Stimulated activated CD4-positive, alpha-beta T cell treated with anti-CD3 and anti-CD28 coated beads, Interleukin-15, amount 100 ng/mL, for 1 hour (primary cell): ENCODE results near the gene THSD4.

Experiments used
- DNase-seq, 2 donors: peaks; one replicate each; pipeline ENCODE4 v3.0.0-alpha.2; 2020; ENCODE audit warnings: low read depth in 1 of 2, low spot score in 1 of 2

The THSD4 gene

DNA sequence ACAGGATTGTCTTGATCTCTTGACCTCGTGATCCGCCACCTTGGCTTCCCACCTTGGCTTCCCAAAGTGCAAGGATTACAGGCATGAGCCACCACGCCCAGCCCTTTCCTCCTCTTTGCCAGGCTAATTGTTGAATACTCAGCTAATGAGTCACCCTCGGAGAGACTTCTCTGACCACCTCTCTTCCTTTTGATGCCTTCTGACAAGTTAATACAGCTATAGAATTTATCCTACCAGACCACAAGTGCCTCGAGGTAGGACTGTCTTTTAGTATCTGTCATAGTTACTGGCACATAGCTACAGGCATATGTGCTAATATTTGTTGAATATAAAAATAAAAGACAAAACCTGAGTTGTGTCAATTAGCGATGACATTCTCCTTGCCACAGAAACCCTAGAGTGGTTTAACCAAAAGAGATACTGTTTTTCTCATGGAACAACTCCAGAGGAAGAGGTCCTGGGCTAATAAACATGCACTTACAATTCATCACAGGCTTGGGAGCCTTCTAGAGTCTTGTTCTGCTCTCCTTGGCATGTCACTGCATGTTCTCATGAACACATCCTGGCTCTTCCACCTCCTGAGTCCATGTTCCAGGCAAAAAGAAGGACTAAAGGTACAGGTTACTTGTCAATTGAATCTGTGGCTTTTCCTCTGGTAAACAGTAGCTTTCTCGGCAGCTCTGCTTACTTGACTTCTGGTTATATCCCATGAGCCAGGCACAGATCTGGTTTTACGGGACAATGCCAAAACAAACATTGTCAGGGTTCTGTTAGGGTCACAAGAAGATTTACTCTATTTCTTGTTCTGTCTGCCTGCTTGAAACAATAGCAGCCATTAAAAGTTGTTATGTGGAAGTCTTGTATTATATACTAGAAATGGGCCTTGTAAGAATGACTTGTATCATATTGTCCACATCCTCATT is 332.3 kb downstream of the THSD4 start:
- DNase-seq = no peak

DNA sequence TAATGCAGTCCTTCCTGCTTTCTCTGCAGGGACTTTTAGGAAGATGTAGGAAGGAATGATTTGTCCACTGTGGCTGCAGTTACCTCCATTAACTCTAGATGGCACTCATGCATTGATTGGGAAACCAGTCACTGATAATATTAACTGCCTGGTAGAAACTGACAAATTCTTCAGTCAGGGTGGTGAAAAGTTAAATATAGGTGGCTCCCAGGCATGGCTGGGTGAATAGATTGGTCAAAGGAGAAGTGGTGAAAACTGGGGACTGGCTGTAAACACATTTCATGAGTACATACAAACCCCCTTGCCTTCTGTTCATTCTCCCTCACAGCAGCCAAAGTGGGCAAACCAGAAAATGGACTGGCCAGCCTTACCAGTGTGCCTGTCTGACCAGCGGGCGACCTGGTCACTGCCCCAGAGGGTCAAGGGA is 333.4 kb downstream of the THSD4 start:
- DNase-seq = no peak

DNA sequence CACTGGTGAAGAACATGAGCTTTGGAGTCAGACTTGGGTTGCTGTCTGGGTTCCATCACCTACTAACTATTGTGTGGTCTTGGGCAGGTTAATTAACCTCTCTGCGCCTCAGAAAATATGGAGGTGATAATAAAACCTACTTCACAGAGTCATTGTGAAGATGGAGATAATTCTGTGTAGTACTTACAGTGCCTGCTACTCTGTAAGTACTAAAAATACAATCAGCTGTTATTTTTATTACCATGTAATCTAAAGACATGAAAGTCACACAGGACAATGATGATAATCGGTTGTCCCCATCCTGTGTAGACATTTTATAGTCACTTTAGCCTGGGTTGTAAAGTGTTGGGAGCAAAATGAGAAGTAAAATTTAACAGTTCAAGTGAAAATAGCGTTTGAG is 334.1 kb downstream of the THSD4 start:
- DNase-seq = no peak

DNA sequence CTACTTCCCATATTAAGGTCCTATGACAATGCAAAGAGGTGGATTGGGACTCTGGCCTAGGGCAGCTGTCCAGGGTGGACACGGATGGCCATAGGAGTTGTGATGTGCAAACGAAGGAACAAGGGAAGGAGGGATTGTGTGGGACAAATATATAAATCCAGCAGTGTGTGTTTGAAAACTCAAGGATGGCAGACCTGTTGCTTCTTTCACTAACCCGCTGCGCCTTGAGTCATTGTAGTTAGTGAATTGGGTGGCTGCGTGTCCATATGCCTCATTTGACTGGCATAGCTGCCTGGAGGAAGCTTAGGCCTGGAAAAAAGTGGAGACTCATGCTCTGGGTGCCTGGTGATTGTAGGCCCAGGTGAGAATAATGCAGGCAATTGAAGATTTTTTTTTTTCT is 334.7 kb downstream of the THSD4 start:
- no peak for DNase-seq

DNA sequence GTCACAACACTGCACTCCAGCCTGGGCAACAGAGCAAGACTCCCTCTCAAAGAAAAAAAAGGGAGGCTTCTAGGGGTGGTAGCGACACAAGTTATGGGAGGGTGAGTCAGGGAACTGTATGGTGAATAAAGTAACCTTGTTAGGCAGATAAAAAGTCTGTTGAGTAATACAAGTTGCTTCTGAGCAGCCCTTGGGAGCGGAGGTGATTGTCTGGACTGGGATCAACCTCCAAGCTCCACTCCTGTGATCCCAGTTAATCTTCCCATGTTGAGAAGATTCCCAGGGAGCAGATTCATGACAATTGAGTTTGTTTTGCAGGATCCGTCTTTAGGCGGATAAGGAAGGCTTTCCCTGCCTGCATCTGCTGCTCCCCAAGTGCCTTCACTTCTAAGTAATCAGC is 335.9 kb downstream of the THSD4 start:
- no peak for DNase-seq

DNA sequence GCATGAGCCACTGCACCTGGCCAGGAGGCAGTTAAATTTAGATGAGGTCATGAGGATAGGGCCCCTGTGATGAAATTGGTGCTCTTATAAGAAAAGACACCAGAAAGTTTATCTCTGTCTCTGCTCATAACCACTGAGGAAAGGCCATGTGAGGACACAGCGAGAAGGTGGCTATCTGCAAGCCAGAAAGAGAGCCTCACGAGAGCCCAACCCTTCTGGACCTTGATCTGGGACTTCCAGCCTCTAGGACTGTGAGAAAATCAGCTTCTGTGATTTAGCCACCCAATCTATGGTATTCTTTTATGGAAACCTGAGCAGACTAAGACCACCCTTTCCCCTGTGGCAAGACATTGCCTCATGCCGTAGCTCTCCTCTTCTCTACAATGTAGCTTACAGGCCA is 337.6 kb downstream of the THSD4 start:
- DNase-seq = no peak

DNA sequence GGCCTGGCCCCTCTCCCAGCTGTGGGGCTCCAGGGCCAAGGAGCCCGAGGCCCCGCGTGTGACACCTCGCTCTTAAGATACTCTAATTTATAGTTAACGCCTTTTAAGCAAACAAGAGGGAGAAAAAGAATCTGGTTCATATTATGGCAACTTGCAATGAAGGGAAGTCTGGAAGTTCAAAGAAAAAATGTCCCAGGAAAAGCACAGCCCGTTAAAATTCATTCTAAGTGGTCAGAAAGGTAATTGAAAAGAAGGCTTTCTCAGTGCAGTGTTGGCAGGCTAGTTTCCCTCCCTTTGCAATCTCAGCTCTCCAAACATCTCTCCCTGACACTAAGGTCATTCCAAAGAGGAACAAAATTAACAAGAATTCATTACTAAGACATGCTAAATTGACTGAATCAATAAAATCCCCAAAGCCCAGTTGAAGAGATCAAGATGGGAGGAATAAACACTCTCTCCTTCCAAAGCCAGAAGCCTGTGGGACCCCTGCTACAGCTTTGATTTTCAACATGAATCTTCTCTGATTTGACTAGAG is 339.3 kb downstream of the THSD4 start:
- DNase-seq = no peak

DNA sequence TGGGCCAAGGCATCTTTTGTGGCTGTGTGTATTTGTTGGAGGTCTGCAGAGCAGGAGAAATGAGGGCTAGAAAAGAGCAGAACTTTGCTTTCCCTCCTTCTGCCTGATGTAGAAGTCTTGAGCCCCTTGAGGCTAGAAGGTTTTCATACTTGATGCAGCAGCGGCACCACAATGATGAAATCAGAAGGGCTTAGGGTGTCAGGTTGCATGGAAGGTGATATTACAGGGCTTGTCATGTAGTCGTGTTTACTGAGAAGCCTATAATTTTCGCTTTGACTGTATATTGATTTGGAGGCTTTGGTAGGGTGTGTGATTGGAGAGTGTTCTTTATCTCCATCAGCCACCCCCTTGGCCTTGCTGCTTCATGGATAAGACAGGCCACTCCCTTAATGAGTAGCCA is 339.8 kb downstream of the THSD4 start:
- no peak for DNase-seq

DNA sequence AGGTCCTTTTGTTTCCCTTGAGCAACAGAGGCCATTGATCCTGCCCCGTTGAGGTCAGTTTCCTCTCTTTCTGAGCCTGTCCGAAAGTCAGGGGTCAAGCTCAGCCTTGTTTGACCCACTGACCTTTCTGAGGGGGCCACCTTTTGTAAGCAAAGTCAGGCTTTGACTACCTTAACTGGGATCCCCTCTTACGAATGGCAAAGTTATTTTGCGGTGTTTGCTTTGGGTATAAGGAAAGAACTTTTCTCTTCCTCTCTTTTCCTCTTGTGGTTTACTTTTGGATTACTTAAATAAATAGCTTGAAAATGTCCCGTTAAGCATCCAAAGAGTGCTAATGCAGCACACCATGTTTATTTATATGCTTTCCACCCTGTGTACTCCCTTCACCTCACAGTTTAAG is 340.6 kb downstream of the THSD4 start:
- no peak for DNase-seq

DNA sequence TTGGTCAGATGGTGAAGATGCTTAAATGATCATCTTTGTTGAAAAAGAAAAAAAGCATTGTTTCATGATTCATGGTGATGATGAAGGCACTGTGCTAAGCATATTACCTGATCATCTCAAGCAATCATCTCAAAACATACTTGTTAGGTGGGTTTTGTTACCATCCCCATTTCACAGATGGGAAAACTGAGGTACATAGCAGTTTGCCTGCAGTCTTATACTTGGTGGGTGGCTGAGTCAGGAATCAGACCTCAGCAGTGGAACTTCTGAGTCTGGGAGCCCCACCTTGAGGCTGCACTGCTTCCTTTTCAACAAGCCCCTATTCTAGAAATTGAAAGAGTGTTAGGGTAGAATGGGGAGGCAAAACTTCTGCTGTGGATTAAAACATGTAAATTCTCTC is 341.1 kb downstream of the THSD4 start:
- no peak for DNase-seq

DNA sequence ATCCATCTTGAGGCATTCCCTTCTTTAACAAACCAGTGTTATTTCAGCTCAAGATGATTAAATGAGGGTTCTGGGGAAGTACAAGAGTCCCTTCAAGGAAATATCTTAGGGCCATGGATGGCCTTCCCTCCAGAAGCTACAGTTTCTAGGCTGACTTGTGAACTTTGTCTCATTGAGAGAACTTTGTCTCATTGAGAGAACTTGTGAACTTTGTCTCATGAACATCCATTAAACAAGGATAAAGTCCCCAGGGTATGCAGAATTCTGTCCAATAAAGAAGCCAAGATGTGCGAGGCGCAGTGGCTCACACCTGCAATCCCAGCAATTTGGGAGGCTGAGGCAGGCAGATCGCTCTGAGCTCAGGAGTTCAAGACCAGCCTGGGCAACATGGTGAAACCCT is 341.5 kb downstream of the THSD4 start:
- DNase-seq = no peak

DNA sequence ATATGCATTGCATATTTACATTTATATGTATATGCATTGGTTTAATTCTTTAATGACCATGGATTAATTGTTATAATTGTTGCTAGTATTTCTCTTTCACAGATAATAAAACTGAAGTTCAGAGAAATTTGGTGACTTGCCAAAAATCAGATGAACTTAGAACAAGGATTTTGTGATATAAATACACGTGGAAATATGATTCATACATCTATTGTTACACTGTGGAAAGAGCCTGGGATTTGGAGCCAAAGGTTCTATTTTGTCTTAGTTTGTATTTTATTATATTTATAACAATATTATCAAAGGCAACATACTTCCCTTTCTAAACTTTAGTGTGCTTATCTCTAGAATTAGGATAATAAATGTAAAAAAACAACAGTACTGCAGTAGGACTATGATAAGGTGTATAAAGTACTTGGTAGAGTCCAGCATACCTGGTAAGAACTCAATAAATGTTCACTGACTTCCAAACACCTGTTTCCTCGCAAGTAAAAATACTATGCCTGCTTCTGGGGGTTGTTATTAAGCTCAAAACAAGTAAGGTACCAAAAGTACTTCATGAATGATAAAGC is 342.9 kb downstream of the THSD4 start:
- DNase-seq = no peak

DNA sequence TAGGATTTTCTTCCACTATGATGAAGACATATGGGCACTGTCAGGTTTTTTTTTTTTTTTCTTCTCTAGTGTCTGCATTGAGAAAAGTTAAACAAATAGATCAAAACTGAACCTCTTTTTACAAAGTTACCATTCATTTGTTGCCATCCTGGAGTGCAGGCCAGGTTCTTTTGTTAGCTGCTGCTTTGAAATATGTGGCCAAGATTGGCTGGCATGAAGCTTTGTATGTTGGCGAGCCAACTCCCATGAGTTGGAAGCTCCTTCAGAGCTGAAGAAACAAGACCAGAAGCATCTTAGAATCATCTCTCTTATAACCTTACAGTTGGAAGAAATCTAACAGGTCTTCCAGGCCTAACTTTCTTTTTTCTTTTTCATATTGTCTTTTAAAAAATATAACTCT is 346.5 kb downstream of the THSD4 start:
- no peak for DNase-seq

DNA sequence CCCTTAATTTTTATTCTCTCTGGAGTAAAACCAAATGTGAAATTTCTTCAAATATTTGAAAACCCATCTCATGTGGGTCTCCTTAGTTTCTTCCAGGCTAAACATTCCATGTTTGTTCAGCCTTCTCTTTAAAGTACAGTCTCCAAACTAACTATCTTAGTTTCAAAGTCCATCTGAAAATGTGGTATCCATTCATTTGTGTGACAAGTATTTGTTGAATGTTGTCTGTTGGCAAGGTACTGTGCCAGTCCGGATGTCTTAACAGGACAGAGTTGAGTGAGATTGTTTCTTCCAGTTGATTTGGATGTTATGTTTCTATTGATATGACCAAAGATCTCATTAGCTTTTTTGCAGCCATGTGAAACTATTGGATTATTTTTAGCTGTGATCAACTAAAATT is 347.4 kb downstream of the THSD4 start:
- DNase-seq = no peak

DNA sequence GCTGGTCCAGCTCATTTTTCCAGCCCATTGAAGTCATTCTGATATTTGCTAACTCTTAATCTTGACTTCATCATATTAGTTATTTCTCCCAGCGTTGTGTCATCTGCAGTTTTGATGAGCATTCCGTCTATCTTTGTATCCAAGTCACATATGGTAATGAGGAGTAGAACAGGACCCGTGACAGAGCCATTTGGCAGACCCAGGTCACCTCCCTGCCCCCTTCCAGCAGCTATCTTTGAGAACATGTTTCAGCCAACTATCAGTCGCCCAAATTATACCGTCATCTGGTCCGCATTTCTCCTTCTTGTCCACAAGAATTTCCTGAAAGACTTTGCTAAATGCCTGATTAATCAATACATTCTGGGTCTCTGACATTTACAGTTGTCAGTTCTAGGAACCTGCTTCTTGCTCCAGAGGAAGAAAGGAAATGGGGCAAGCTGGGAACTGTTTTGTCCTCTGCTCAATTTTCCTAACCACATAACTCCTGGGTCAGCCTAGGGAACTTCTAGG is 347.9 kb downstream of the THSD4 start:
- DNase-seq = no peak

DNA sequence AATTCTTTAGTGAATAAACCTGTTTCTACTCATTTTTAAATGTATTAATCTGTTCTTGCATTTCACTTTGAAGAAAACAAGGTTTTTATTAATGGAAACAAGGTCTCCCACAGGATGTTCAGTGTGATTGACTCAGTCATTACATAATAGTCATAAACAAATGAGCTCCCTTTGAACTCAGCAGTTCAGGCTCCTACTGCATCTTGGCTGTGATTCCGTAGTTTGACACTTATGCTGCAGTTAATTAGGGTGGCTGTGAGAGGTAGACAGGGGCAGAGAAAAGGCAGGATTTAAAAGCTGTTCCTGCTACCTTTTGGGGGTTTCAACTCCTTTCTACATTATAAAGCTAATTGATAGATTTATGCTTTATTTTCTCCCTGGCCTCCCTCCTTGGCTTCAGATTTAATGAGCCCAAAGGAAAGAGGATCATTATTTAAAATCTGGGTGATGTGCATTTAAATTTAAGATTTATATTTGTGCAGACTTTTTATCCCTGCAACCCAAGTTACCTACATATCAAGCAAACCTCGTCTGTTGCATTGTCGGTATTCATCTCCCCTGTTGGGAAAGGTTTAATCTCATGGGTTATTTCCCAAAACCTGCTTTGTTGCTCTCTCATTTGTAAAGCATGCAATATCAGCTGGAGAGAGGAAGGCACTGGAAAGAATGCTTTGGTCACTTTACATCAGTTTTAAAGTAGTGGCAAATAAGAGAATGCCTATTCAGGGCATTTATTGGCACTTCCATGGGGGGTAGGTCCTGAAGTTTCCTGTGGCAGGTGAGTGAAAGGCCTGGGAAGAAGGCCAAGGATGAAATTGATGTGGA is 350.1 kb downstream of the THSD4 start:
- no peak for DNase-seq

DNA sequence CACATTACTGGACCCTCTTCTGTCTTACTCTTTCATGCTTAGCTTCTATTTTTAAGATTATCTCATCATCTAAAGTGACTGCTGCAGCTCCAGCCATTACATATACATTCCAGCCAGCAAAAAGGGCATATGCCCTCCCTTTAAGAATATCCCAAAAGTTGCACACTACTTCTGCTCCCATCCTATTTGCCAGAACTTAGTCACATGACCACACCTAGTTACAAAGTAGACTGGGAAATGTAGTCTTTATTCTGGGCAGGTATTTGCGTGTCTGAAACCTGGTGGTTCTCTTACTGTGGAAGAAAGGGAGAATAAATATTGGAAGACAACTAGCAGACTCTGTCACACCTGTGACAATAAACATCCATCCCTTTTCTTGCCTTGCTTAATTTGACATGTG is 353.4 kb downstream of the THSD4 start:
- DNase-seq = no peak

DNA sequence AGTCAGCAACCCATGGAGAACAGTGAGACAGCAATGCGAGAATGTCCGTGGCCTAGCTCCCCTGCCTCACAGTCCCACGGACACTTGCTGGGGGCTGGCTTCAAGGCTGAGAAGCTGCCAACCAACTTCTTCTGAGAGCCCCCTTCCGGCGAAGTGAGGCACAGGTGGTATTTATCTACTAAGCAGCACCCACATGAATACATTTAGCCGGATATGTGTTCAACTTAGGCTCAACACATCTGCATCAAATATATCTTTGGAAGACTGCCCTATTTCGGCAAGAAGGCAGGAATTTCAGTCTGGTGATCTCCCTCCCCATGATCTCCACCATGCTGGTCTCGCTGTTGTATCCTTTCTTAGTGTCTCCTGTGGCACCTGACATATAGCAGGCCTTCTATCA is 354.1 kb downstream of the THSD4 start:
- no peak for DNase-seq

DNA sequence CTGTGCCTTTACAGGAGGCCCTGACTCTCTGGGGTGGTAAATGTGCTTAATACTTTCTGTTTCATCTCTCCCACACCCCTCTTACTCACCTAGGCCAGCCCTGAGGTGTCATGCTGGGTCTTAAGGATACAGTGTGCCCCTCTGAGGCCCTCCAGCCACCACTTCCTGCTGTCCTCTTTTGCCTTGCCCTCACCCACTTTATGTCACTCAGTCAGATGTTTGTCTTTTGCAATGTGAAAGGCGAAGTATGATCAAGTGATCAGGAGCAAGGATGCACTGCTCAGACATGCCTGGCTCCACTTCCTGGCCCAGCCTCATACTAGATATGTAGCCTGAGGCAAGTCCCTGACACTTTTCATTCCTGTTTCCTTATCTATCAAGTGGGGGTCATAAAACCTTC is 356.1 kb downstream of the THSD4 start:
- no peak for DNase-seq

DNA sequence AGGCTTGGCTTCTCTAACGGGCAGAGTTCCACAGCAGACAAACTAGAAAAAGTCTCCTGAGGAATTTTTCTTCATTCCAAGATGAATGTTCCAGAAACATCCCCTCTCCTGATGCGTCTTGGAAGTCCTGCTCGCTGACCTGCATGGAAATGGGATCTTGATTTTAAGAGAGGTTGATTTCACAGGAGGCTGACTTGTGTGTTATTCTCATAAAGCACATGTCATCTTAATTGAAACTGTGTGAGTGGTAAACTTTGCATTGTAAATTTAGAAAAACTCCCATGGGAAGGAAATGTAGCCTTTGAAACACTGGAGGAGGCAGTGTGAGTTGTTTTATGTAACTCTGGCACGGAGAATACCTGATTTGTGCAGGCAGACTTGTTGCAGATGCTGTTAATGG is 357.3 kb downstream of the THSD4 start:
- DNase-seq = no peak

DNA sequence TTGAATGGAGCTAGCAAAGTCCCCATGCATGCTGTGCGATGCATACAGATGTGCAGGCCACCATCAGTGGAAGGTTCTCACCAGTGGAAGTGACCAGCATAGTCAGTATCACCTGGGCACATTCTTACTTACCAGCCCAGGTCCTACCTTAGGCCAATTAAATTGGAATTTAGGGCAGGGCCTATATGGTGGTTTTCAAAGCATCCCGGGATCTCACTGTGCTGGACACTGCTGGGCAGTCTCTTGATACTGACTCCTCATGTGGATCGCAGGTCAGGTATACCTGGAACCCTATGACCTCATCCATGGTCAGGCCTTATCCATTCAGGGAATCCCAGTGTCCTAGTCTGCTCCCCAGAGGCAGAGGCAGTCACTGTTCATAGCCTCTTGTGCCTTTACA is 358.5 kb downstream of the THSD4 start:
- no peak for DNase-seq

DNA sequence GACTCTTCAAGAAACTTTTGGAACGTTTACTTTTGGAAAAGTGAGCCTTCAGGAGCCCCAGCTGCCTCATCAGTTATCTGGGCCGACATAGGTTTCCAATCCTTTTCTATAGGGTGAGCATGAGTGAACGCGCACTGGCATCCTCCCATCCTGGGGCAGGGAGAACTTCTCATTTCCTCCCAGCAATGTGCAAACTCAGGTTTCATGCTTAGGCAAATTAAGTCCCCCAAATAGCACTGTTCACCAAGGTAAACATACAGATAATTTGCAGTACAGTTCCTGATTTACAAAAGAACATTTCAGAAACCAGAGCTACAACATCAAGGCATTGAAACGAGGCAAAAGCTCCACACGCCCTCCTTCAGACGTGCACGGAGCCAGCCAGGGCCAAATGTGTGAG is 361.6 kb downstream of the THSD4 start:
- DNase-seq = no peak
